HEK293 (cell line): Measurements from ENCODE around the gene DOCK7.

ENCODE experiments used
- CTCF ChIA-PET: fragments of 350-600 bp; formaldehyde crosslinking; extraction: SDS; loops from one replicate; lab custom pipeline; 2021; ENCODE audit warnings: antibody characterized with exemption; lab: Yijun Ruan, JAX
- POLR2A ChIA-PET: fragments of 300-600 bp; formaldehyde crosslinking; extraction: SDS; loops from one replicate; lab custom pipeline; 2020; ENCODE audit warnings: antibody characterized with exemption, inconsistent platforms; lab: Yijun Ruan, JAX
- H3K27ac ChIP-seq: fragments of 200-500 bp; sonication (Bioruptor generic); 2 replicates; pipeline ENCODE4 v1.5.1; 2014; ENCODE audit warnings: low read depth, low read length, control low read depth, inconsistent platforms; ENCODE audit errors: extremely low read depth
- H3K36me3 ChIP-seq, 2 experiments: fragments of 200-500 bp in 1 of 2; sonication (Bioruptor generic) in 1 of 2; 1 replicate in 1 of 2; 2 replicates in 1 of 2; pipeline ENCODE4 v1.5.1; 2014 to 2017; ENCODE audit warnings: inconsistent platforms in 2 of 2, low read length in 2 of 2; ENCODE audit not compliant: control insufficient read depth in 2 of 2, insufficient read depth in 1 of 2
- H3K4me1 ChIP-seq: fragments of 200-500 bp; sonication (Bioruptor generic); 2 replicates; pipeline ENCODE4 v1.5.1; 2014; ENCODE audit warnings: mild to moderate bottlenecking, low read length, inconsistent platforms; ENCODE audit not compliant: control insufficient read depth, insufficient read depth
- H3K4me3 ChIP-seq: 2 replicates; pipeline ENCODE4 v1.5.1; 2011; ENCODE audit warnings: low read depth, mild to moderate bottlenecking, control low read depth, low read length, moderate library complexity
- H3K9me3 ChIP-seq: fragments of 200-500 bp; sonication (Bioruptor generic); 2 replicates; pipeline ENCODE4 v1.5.1; 2014; ENCODE audit warnings: low read depth, low read length, inconsistent platforms; ENCODE audit not compliant: control insufficient read depth, insufficient read depth
- GLI2 ChIP-seq: fragments of 450-650 bp; formaldehyde crosslinking; IDR thresholded peaks from 2 replicates; pipeline ENCODE4; 2017; ENCODE audit warnings: missing biosample characterization, missing genetic modification characterization, low read depth, borderline replicate concordance
- OSR2 ChIP-seq: fragments of 450-650 bp; formaldehyde crosslinking; IDR thresholded peaks from 2 replicates; pipeline ENCODE4 v1.5.1; 2016; ENCODE audit warnings: missing biosample characterization, missing genetic modification characterization
- SCRT1 ChIP-seq: fragments of 450-650 bp; formaldehyde crosslinking; IDR thresholded peaks from 2 replicates; pipeline ENCODE4 v1.5.1; 2016; ENCODE audit warnings: missing biosample characterization, missing genetic modification characterization, borderline replicate concordance
- SCRT2 ChIP-seq: fragments of 450-650 bp; formaldehyde crosslinking; IDR thresholded peaks from 2 replicates; pipeline ENCODE4 v1.5.1; 2016; ENCODE audit warnings: missing biosample characterization, missing genetic modification characterization
- ZBTB20 ChIP-seq: fragments of 450-650 bp; formaldehyde crosslinking; IDR thresholded peaks from 2 replicates; pipeline ENCODE4 v1.5.1; 2016; ENCODE audit warnings: missing biosample characterization, missing genetic modification characterization
- ZFP37 ChIP-seq: fragments of 450-650 bp; formaldehyde crosslinking; IDR thresholded peaks from 2 replicates; pipeline ENCODE4 v1.5.1; 2016; ENCODE audit warnings: missing biosample characterization, missing genetic modification characterization
- ZIC2 ChIP-seq: fragments of 450-650 bp; formaldehyde crosslinking; IDR thresholded peaks from 2 replicates; pipeline ENCODE4 v1.5.1; 2016; ENCODE audit warnings: missing biosample characterization, missing genetic modification characterization
- ZNF24 ChIP-seq: fragments of 450-650 bp; formaldehyde crosslinking; IDR thresholded peaks from 2 replicates; pipeline ENCODE4 v1.5.1; 2016; ENCODE audit warnings: missing biosample characterization, missing genetic modification characterization
- ZNF292 ChIP-seq: fragments of 450-650 bp; formaldehyde crosslinking; IDR thresholded peaks from 2 replicates; pipeline ENCODE4 v1.5.1; 2016; ENCODE audit warnings: low read depth, missing biosample characterization, missing genetic modification characterization, borderline replicate concordance
- ZNF302 ChIP-seq: fragments of 450-650 bp; formaldehyde crosslinking; IDR thresholded peaks from 2 replicates; pipeline ENCODE4 v1.5.1; 2016; ENCODE audit warnings: missing biosample characterization, missing genetic modification characterization, low read depth
- ZNF394 ChIP-seq: fragments of 450-650 bp; formaldehyde crosslinking; IDR thresholded peaks from 2 replicates; pipeline ENCODE4 v1.5.1; 2016; ENCODE audit warnings: missing biosample characterization, missing genetic modification characterization, mild to moderate bottlenecking, moderate library complexity, borderline replicate concordance
- ZNF404 ChIP-seq: fragments of 450-650 bp; formaldehyde crosslinking; IDR thresholded peaks from 2 replicates; pipeline ENCODE4 v1.5.1; 2017; ENCODE audit warnings: missing biosample characterization, missing genetic modification characterization
- ZNF501 ChIP-seq: fragments of 450-650 bp; formaldehyde crosslinking; IDR thresholded peaks from 2 replicates; pipeline ENCODE4 v1.5.1; 2016; ENCODE audit warnings: missing biosample characterization, missing genetic modification characterization
- ZNF510 ChIP-seq: fragments of 450-650 bp; formaldehyde crosslinking; IDR thresholded peaks from 2 replicates; pipeline ENCODE4 v1.5.1; 2018; ENCODE audit warnings: mild to moderate bottlenecking, missing genetic modification characterization, missing biosample characterization; ENCODE audit not compliant: insufficient replicate concordance
- ZNF514 ChIP-seq: fragments of 450-650 bp; formaldehyde crosslinking; IDR thresholded peaks from 2 replicates; pipeline ENCODE4 v1.5.1; 2016; ENCODE audit warnings: missing biosample characterization, missing genetic modification characterization
- ZNF548 ChIP-seq: fragments of 450-650 bp; formaldehyde crosslinking; IDR thresholded peaks from 2 replicates; pipeline ENCODE4 v1.5.1; 2016; ENCODE audit warnings: missing biosample characterization, missing genetic modification characterization
- ZNF560 ChIP-seq: fragments of 450-650 bp; formaldehyde crosslinking; IDR thresholded peaks from 2 replicates; pipeline ENCODE4 v1.5.1; 2017; ENCODE audit warnings: missing biosample characterization, missing genetic modification characterization, borderline replicate concordance
- ZNF677 ChIP-seq: fragments of 450-650 bp; IDR thresholded peaks from 2 replicates; pipeline ENCODE4 v1.5.0; 2018; ENCODE audit warnings: missing biosample characterization, mild to moderate bottlenecking, missing genetic modification characterization, moderate library complexity
- ZXDB ChIP-seq: fragments of 450-650 bp; formaldehyde crosslinking; IDR thresholded peaks from 2 replicates; pipeline ENCODE4 v1.5.1; 2016; ENCODE audit warnings: missing biosample characterization, missing genetic modification characterization
- TF ChIP-seq, protein P1 (sequence below): fragments of 450-650 bp; formaldehyde crosslinking; IDR thresholded peaks from 2 replicates; pipeline ENCODE4 v1.5.1; 2016; ENCODE audit warnings: missing biosample characterization, missing genetic modification characterization
- TF ChIP-seq, protein P2 (sequence below): fragments of 450-650 bp; formaldehyde crosslinking; IDR thresholded peaks from 2 replicates; pipeline ENCODE4 v1.5.1; 2016; ENCODE audit warnings: missing biosample characterization, missing genetic modification characterization
- TF ChIP-seq, protein P3 (sequence below): fragments of 450-650 bp; formaldehyde crosslinking; IDR thresholded peaks from 2 replicates; pipeline ENCODE4 v1.5.1; 2016; ENCODE audit warnings: missing biosample characterization, missing genetic modification characterization
- TF ChIP-seq, protein P4 (sequence below): fragments of 450-650 bp; formaldehyde crosslinking; IDR thresholded peaks from 2 replicates; pipeline ENCODE4 v1.5.1; 2017; ENCODE audit warnings: missing biosample characterization, missing genetic modification characterization
- TF ChIP-seq, protein P5 (sequence below): fragments of 450-650 bp; formaldehyde crosslinking; conservative IDR thresholded peaks from 2 replicates; pipeline ENCODE4 v1.5.1; 2016; ENCODE audit warnings: low read depth, missing biosample characterization, missing genetic modification characterization

DOCK7 gene

DNA sequence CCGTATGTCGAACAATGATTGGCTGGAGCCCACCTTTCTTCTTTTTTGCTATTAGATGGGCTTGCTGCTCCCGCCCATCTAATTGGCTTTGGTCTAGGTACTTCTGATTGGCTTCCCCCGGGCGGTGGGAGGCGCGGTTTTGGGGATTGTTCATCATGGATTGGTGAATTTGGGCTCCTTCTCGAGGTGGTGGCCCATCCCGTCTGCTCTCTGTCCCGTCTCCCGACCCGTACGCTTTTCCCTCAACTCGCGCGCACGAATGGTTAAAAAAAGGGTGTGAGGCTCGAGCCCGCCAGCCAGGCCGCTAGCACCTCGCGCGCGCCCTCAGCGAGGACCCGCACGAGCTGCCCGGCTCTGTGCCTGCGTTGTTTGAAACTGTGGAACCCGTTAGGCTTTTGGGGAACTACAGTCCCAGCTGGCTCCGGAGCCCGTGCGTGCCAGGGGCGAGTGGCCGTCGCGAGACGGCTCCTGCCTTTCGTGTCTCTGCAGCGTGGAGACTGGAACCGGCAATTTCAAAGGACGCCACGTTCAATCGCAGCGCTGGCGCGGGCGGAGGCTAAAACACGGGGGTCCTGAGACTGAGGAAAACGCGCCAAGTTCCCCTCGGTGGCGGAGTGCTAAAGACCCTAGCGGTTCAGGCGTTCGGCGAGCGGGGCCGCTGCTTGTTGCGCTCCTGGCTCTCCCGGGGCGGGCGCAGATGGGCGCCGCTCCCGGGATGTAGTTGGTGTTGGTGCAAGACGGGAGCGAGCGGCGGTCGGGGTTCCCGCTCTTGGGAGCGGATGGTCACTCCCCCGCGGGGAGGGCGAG is 251.5 kb downstream of the DOCK7 start, which contains the start of gene USP1 (continued):
- TF ChIP-seq ZNF514 (tag by site-specific recombination) = no peak
- TF ChIP-seq OSR2 (tag by site-specific recombination) = 0 out of 2 replicates have a peak, but pooled peaks have one; percentile 7
- TF ChIP-seq, protein P1, sequence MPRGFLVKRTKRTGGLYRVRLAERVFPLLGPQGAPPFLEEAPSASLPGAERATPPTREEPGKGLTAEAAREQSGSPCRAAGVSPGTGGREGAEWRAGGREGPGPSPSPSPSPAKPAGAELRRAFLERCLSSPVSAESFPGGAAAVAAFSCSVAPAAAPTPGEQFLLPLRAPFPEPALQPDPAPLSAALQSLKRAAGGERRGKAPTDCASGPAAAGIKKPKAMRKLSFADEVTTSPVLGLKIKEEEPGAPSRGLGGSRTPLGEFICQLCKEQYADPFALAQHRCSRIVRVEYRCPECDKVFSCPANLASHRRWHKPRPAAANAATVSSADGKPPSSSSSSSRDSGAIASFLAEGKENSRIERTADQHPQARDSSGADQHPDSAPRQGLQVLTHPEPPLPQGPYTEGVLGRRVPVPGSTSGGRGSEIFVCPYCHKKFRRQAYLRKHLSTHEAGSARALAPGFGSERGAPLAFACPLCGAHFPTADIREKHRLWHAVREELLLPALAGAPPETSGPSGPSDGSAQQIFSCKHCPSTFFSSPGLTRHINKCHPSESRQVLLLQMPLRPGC (tag by site-specific recombination) = peak; percentile 72
- no peak for TF ChIP-seq ZNF677 (tag by site-specific recombination)
- TF ChIP-seq ZNF510 = no peak
- no peak for TF ChIP-seq ZBTB20 (tag by site-specific recombination)
- peak; percentile 96 for TF ChIP-seq SCRT2 (tag by site-specific recombination)
- TF ChIP-seq GLI2 (tag by site-specific recombination) = no peak
- TF ChIP-seq, all 188 proteins: peak for 72

DNA sequence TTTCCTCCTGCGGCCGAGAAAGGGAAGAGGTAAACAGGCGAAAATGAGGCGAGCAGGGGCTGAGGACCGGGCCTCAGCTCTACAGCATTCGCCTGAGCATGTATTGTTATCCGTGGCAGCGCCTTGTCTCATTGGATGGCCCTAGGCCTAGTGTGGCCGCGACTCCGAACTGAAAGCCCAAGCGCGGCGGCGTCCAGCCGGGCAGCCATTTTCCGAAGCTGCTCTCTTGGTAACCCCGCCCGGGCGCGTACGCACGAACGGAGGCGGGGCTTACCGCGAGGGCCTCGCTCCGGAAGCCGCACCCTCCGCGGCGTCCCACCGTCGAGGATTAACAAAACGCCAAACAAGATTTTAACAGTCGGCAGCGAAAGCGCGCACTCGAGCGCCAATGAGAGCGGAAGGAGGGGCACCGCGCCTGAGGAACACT is 252.1 kb downstream of the DOCK7 start:
- Histone ChIP-seq H3K36me3 (peaks cover 0 to 4% of the 10 kb centered on the region in 2 experiments; a peak in 1 of 3 replicates), H3K9me3 (no peaks in the 10 kb centered on the region), H3K4me1 (no peaks in the 10 kb centered on the region), H3K4me3 (peak overlapping the region; percentile 85), H3K27ac (peak overlapping the region; percentile 98)
- CTCF ChIA-PET = interaction anchor here (0.7 to 1.8 kb wide), 3 partner anchors 30 to 310 kb away, joined by 3 to 9 read pairs (median 5); no protein-coding TSS in a partner anchor
- POLR2A ChIA-PET = interaction anchor here (0.5 to 2.5 kb wide), 8 partner anchors 9 to 261 kb away, joined by 3 to 11 read pairs (median 4); no protein-coding TSS in a partner anchor
- TF ChIP-seq ZNF514 (tag by site-specific recombination) (no peak), ZNF394 (peak; percentile 59; the same call in 1 of the 2 replicates), ZNF560 (tag by site-specific recombination) (no peak), ZNF548 (tag by site-specific recombination) (no peak), ZFP37 (tag by site-specific recombination) (peak; percentile 95), ZNF404 (tag by site-specific recombination) (no peak), SCRT1 (tag by site-specific recombination) (no peak), ZNF501 (peak; percentile 58; the same call in 1 of the 2 replicates), ZNF24 (tag by site-specific recombination) (peak; percentile 75; the same call in 1 of the 2 replicates), ZNF302 (tag by site-specific recombination) (no peak), ZNF292 (tag by site-specific recombination) (no peak), ZXDB (tag by site-specific recombination) (peak; percentile 50; the same call in 1 of the 2 replicates), ZIC2 (tag by site-specific recombination) (0 out of 2 replicates have a peak, but pooled peaks have one; percentile 30)
- TF ChIP-seq, protein P2, sequence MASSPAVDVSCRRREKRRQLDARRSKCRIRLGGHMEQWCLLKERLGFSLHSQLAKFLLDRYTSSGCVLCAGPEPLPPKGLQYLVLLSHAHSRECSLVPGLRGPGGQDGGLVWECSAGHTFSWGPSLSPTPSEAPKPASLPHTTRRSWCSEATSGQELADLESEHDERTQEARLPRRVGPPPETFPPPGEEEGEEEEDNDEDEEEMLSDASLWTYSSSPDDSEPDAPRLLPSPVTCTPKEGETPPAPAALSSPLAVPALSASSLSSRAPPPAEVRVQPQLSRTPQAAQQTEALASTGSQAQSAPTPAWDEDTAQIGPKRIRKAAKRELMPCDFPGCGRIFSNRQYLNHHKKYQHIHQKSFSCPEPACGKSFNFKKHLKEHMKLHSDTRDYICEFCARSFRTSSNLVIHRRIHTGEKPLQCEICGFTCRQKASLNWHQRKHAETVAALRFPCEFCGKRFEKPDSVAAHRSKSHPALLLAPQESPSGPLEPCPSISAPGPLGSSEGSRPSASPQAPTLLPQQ = peak; percentile 68
- TF ChIP-seq, protein P3, sequence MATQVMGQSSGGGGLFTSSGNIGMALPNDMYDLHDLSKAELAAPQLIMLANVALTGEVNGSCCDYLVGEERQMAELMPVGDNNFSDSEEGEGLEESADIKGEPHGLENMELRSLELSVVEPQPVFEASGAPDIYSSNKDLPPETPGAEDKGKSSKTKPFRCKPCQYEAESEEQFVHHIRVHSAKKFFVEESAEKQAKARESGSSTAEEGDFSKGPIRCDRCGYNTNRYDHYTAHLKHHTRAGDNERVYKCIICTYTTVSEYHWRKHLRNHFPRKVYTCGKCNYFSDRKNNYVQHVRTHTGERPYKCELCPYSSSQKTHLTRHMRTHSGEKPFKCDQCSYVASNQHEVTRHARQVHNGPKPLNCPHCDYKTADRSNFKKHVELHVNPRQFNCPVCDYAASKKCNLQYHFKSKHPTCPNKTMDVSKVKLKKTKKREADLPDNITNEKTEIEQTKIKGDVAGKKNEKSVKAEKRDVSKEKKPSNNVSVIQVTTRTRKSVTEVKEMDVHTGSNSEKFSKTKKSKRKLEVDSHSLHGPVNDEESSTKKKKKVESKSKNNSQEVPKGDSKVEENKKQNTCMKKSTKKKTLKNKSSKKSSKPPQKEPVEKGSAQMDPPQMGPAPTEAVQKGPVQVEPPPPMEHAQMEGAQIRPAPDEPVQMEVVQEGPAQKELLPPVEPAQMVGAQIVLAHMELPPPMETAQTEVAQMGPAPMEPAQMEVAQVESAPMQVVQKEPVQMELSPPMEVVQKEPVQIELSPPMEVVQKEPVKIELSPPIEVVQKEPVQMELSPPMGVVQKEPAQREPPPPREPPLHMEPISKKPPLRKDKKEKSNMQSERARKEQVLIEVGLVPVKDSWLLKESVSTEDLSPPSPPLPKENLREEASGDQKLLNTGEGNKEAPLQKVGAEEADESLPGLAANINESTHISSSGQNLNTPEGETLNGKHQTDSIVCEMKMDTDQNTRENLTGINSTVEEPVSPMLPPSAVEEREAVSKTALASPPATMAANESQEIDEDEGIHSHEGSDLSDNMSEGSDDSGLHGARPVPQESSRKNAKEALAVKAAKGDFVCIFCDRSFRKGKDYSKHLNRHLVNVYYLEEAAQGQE (tag by site-specific recombination) = peak; percentile 59
- TF ChIP-seq, protein P4, sequence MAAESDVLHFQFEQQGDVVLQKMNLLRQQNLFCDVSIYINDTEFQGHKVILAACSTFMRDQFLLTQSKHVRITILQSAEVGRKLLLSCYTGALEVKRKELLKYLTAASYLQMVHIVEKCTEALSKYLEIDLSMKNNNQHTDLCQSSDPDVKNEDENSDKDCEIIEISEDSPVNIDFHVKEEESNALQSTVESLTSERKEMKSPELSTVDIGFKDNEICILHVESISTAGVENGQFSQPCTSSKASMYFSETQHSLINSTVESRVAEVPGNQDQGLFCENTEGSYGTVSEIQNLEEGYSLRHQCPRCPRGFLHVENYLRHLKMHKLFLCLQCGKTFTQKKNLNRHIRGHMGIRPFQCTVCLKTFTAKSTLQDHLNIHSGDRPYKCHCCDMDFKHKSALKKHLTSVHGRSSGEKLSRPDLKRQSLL = no peak
- TF ChIP-seq, protein P5, sequence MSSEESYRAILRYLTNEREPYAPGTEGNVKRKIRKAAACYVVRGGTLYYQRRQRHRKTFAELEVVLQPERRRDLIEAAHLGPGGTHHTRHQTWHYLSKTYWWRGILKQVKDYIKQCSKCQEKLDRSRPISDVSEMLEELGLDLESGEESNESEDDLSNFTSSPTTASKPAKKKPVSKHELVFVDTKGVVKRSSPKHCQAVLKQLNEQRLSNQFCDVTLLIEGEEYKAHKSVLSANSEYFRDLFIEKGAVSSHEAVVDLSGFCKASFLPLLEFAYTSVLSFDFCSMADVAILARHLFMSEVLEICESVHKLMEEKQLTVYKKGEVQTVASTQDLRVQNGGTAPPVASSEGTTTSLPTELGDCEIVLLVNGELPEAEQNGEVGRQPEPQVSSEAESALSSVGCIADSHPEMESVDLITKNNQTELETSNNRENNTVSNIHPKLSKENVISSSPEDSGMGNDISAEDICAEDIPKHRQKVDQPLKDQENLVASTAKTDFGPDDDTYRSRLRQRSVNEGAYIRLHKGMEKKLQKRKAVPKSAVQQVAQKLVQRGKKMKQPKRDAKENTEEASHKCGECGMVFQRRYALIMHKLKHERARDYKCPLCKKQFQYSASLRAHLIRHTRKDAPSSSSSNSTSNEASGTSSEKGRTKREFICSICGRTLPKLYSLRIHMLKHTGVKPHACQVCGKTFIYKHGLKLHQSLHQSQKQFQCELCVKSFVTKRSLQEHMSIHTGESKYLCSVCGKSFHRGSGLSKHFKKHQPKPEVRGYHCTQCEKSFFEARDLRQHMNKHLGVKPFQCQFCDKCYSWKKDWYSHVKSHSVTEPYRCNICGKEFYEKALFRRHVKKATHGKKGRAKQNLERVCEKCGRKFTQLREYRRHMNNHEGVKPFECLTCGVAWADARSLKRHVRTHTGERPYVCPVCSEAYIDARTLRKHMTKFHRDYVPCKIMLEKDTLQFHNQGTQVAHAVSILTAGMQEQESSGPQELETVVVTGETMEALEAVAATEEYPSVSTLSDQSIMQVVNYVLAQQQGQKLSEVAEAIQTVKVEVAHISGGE (tag by site-specific recombination) = peak; percentile 36
